Liver (tissue), 3 donors: ENCODE data around the gene TSBP1.

Experiments
- CTCF ChIP-seq: fragments of 150-350 bp; IDR thresholded peaks from 2 replicates; pipeline ENCODE4 v1.5.1; 2017; ENCODE audit warnings: improper control_type of control experiment, low read depth, low read length; ENCODE audit not compliant: missing input control
- EGR1 ChIP-seq, 2 donors: IDR thresholded peaks; 2 replicates each; pipeline ENCODE4 v1.6.1; 2016 to 2018; ENCODE audit warnings: antibody characterized with exemption in 2 of 2, low read depth in 2 of 2
- GABPA ChIP-seq, 2 donors: IDR thresholded peaks in 1 of 2; conservative IDR thresholded peaks in 1 of 2; 2 replicates each; pipeline ENCODE4 v1.6.1; 2016; ENCODE audit warnings: antibody characterized with exemption in 2 of 2, mild to moderate bottlenecking in 1 of 2, moderate library complexity in 1 of 2
- JUND ChIP-seq, 2 donors: IDR thresholded peaks; 2 replicates each; pipeline ENCODE4 v1.6.1; 2016; ENCODE audit warnings: antibody characterized with exemption in 2 of 2
- MAX ChIP-seq: IDR thresholded peaks from 2 replicates; pipeline ENCODE4 v1.6.1; 2016; ENCODE audit warnings: antibody characterized with exemption
- RAD21 ChIP-seq, 2 donors: IDR thresholded peaks; 2 replicates each; pipeline ENCODE4 v1.6.1; 2016; ENCODE audit warnings: antibody characterized with exemption in 2 of 2, mild to moderate bottlenecking in 2 of 2
- TAF1 ChIP-seq: conservative IDR thresholded peaks from 2 replicates; pipeline ENCODE4 v1.6.1; 2016; ENCODE audit warnings: antibody characterized with exemption, mild to moderate bottlenecking
- YY1 ChIP-seq: IDR thresholded peaks from 2 replicates; pipeline ENCODE4 v1.6.1; 2016; ENCODE audit warnings: antibody characterized with exemption, mild to moderate bottlenecking
- ZBTB33 ChIP-seq: IDR thresholded peaks from 2 replicates; pipeline ENCODE4 v1.6.1; 2016; ENCODE audit warnings: antibody characterized with exemption
- donor health status: healthy.
- donor health status: healthy.

- TF ChIP-seq MAX (no peak), TAF1 (no peak), YY1 (no peak), CTCF (no peak), EGR1 (IDR thresholded peaks at IDR 0.05; ENCODE audit: low read depth in 2 of 2) (no peak), GABPA (IDR thresholded peaks at IDR 0.05 in 1 of 2, conservative IDR thresholded peaks at IDR 0.05 in 1 of 2) (no peak), RAD21 (IDR thresholded peaks at IDR 0.05) (no peak), JUND (IDR thresholded peaks at IDR 0.05) (no peak), ZBTB33 (no peak)
Measured at GRCh38 chr6:32371229-32371628, 474 bp downstream of the TSBP1 start.
